ENCODE data around the gene GOLGA8T.
"Not testable (repeated sequence)": the region's sequence is repeated elsewhere in the genome, so short reads cannot be mapped to it uniquely, and the experiment has no call there.

The GOLGA8T gene

GRCh38 chr15:30192119-30192745 is 57.4 kb downstream of the GOLGA8T start:
- not testable (repeated sequence) for DNase-seq (ENCODE audit: low read depth)

DNA sequence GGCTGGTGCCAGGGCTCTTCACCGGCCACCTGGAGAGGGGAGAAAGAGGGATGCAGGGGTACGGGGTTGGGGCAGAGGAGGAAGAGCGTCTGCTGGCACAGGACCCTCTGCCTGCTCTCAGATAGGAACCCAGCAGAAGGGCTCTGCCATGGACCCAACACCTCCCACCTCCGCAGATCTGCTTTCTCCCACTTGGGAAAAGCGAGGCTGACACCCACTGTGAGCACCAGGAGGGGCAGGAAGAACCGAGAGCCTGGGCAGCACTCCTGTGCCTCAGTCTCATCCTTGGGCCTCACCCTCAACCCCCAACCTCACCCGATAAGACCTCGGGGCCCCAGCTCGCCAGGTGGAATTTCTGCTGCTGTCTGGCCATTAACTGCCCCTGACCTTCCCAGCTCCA is 58.0 kb downstream of the GOLGA8T start:
- not testable (repeated sequence) for DNase-seq (ENCODE audit: low read depth)
